ENCODE measurements around the gene LONP1.
"Not testable (repeated sequence)": the region's sequence is repeated elsewhere in the genome, so short reads cannot be mapped to it uniquely, and the experiment has no call there.

DNA sequence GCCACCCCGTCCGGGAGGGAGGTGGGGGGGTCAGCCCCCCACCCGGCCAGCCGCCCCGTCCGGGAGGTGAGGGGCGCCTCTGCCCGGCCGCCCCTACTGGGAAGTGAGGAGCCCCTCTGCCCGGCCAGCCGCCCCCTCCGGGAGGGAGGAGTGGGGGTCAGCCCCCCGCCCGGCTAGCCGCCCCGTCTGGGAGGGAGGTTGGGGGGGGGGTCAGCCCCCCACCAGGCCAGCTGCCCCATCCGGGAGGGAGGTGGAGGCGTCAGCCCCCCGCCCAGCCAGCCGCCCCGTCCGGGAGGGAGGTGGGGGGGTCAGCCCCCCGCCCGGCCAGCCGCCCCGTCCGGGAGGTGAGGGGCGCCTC, 17.9 kb downstream of the LONP1 start:
- TF ChIP-seq JUND (IDR thresholded peaks at IDR 0.05); EGR1 (IDR thresholded peaks at IDR 0.05; ENCODE audit: low read depth in 2 of 2): not testable (repeated sequence)

Measured in liver (tissue), 2 donors.